Activated T-helper 1 cell treated with anti-CD3 and anti-CD28 coated beads, Interleukin-12 subunit alpha, Interleukin-12 subunit beta, Interleukin-2, Interleukin-4 antibody, amounts not matched to agents 30 ng/mL and 10 ng/mL and 1 ng/mL, durations not matched to agents 14 hours and 24 hours and 36 hours (primary cell): ENCODE data around the gene PRDX5. TPM values are rescaled to one million over a fixed set of nuclear protein-coding genes. Genes with fewer than 3 reads are reported as not detected.

ENCODE experiments used
- DNase-seq: peaks from one replicate; pipeline ENCODE4 v3.0.0; 2021; ENCODE audit warnings: low spot score
- H3K27ac Mint-ChIP-seq: one replicate; pipeline ENCODE4 v1.8.0; 2021; ENCODE audit warnings: mild to moderate bottlenecking, mixed read lengths
- H3K27me3 Mint-ChIP-seq: one replicate; pipeline ENCODE4 v1.8.0; 2022; ENCODE audit warnings: mild to moderate bottlenecking, moderate library complexity, mixed read lengths; ENCODE audit not compliant: insufficient read depth
- H3K36me3 Mint-ChIP-seq: one replicate; pipeline ENCODE4 v1.8.0; 2021; ENCODE audit warnings: low read depth, mixed read lengths
- H3K4me1 Mint-ChIP-seq: one replicate; pipeline ENCODE4 v1.8.0; 2021; ENCODE audit warnings: low read depth, mixed read lengths
- H3K4me3 Mint-ChIP-seq: one replicate; pipeline ENCODE4 v1.8.0; 2021; ENCODE audit warnings: mild to moderate bottlenecking, moderate library complexity, mixed read lengths
- H3K9me3 Mint-ChIP-seq: one replicate; pipeline ENCODE4 v1.8.0; 2021; ENCODE audit warnings: mixed read lengths
- intact Hi-C: fragments of 100-400 bp; cut with micrococcal nuclease; formaldehyde crosslinking; loops from one replicate; pipeline ENCODE4 v1.15.1; 2024
- total RNA-seq: library from RNA; stranded (reverse); gene quantifications from 2 replicates; pipeline ENCODE4 v1.2.3, GENCODE V29; 2022

PRDX5 gene
- total RNA-seq, 1 donor from 2014 or later = 100 TPM

GRCh38 chr11:64352995-64353714, 35.2 kb downstream of the PRDX5 start:
- H3K4me3 Mint-ChIP-seq = no peak overlapping the region
- intact Hi-C loops = no loop called here
- H3K27me3 Mint-ChIP-seq = no peaks in the 10 kb centered on the region
- no peak overlapping the region for H3K27ac Mint-ChIP-seq
- peaks cover 8% of the 10 kb centered on the region for H3K36me3 Mint-ChIP-seq
- DNase-seq = no peak
- H3K4me1 Mint-ChIP-seq = peaks cover 13% of the 10 kb centered on the region
- H3K9me3 Mint-ChIP-seq = no peaks in the 10 kb centered on the region

DNA sequence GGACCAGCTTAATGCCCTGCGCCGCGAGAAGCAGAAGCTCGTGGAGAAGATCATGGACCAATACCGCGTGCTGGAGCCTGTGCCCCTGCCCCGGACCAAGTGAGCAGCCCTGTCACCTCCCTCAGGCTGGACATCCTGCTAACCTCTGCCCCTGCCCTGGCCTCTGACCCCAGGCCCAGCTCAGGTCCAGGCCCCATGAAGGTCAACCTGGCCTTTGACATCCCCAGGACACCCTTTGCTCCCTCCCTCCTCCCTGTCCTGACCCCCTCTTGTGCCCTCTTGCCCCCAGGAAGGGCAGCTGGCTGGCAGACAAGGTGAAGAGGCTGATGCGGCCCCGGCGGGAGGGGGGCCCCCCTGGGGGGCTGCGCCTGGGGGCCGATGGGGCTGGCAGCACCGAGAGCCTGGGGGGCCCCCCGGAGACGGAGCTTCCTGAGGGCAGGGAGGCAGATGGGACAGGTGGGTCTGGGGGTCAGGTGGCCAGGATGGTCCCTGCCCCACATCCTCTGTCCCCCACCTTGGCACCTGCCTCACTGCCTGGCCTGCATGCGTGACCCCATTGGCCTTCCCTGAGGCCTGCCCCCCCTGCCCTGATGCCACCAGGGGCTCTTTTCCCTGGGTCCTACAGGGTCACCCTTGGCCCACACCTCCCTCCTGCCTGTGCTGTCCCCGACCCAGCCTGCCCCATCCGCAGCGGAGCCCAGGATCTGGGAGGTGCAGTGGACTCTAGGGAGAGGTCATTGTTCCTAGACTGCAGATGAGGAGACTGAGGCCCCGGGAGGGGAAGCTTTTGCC, 36.0 kb downstream of the PRDX5 start:
- Mint-ChIP-seq H3K36me3 (peaks cover 8% of the 10 kb centered on the region), H3K27me3 (no peaks in the 10 kb centered on the region), H3K27ac (no peak overlapping the region), H3K4me1 (peaks cover 13% of the 10 kb centered on the region), H3K9me3 (no peaks in the 10 kb centered on the region), H3K4me3 (no peak overlapping the region)
- intact Hi-C loops = no loop called here
- DNase-seq = no peak

GRCh38 chr11:64355078-64355940, 37.4 kb downstream of the PRDX5 start:
- Mint-ChIP-seq H3K36me3 (peaks cover 13% of the 10 kb centered on the region), H3K4me3 (no peak overlapping the region), H3K9me3 (no peaks in the 10 kb centered on the region), H3K27ac (no peak overlapping the region), H3K4me1 (peaks cover 23% of the 10 kb centered on the region), H3K27me3 (no peaks in the 10 kb centered on the region)
- DNase-seq = no peak
- intact Hi-C loops = loop anchor here (5.0 kb wide), 1 partner anchor 103 kb away; the partner anchor contains the start of gene PLCB3

GRCh38 chr11:64356498-64357411, 38.8 kb downstream of the PRDX5 start:
- Mint-ChIP-seq H3K36me3 (peaks cover 22% of the 10 kb centered on the region), H3K4me1 (peaks cover 30% of the 10 kb centered on the region), H3K27me3 (no peaks in the 10 kb centered on the region), H3K9me3 (no peaks in the 10 kb centered on the region), H3K27ac (no peak overlapping the region), H3K4me3 (peak overlapping the region; percentile 40)
- intact Hi-C loops = loop anchor here (5.0 kb wide), 1 partner anchor 104 kb away; the partner anchor contains the start of gene PLCB3
- no peak for DNase-seq

DNA sequence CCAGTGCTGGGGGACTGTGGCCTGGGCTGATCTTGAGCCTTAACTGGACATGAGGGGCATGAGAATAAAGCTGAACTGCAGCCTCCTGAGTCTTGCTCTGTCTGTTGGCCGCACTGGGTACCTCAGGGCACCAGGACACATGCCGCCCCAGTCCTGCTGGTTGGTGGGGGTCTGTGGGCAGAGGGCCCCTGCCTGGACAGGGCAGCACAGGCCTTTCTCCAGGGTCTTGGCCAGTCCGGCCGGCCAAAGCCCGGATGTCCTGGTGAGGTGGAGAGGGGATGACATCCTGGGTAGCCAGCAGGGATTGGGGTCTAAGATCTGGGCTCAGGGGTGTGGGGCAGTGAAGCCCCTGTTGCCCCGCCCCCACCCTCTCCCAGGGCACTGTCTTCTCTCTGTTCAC, 39.5 kb downstream of the PRDX5 start:
- intact Hi-C loops = loop anchor here (5.0 kb wide), 1 partner anchor 105 kb away; the partner anchor contains the start of gene PLCB3
- no peak for DNase-seq
- H3K9me3 Mint-ChIP-seq = no peaks in the 10 kb centered on the region
- no peaks in the 10 kb centered on the region for H3K27me3 Mint-ChIP-seq
- no peak overlapping the region for H3K4me3 Mint-ChIP-seq
- H3K4me1 Mint-ChIP-seq = peaks cover 30% of the 10 kb centered on the region
- peaks cover 27% of the 10 kb centered on the region for H3K36me3 Mint-ChIP-seq
- H3K27ac Mint-ChIP-seq = no peak overlapping the region

DNA sequence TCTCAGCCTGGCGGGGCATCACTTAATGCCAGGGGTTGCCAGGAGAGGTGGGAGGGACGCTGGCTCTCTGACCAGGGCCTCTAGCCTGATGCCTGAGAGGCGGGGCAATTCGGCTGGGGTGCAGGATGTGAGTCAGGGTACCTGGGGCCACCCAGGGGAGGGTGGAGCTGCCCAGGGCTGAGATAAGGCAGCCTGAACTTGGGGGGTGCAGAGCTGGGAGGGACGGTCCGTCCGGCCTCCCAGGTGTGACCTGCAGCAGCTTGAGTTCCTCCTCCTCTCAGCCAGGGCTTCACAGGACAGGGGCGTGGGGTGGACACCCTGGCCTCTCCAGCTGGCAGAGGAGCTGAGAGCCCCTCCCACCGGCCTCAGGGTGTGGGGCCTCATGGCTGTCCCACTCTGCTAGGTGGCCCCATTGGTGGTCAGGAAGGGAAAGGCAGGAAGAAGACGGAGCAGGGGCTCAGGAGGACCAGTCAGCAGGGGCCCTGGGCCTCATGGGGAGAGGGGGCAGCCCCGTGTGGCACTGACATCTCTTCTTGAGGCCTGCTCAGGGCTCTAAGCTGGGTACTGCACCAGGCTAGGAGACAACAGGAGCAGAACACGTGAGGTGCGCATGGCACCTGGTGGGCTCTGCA, 40.1 kb downstream of the PRDX5 start:
- peak; percentile 19 for DNase-seq
- peak overlapping the region; percentile 74 for H3K4me3 Mint-ChIP-seq
- H3K9me3 Mint-ChIP-seq = no peaks in the 10 kb centered on the region
- H3K27ac Mint-ChIP-seq = no peak overlapping the region
- intact Hi-C loops = loop anchor here (5.0 kb wide), 1 partner anchor 106 kb away; the partner anchor contains the start of gene PLCB3
- no peaks in the 10 kb centered on the region for H3K27me3 Mint-ChIP-seq
- peaks cover 30% of the 10 kb centered on the region for H3K4me1 Mint-ChIP-seq
- peaks cover 28% of the 10 kb centered on the region for H3K36me3 Mint-ChIP-seq

DNA sequence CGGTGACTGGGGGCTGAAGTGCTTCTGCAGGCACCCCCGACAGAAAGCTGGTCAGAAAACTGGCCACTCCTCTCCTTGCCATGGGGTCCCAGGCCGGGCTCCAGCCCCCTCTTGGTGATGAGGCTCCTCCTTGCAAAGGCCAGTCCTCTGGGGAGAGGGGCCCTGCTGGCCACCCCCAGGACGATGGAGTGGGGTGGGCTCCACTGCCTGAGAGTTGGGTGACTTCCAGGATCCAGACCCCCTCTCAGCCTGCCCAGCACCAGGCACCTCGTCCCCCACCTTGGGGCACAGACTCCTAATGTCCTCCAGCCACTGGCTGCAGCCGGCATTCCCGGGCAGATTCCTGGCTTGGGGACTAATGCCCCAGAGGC, 40.6 kb downstream of the PRDX5 start:
- no peak overlapping the region for H3K27ac Mint-ChIP-seq

GRCh38 chr11:64358907-64359711, 41.2 kb downstream of the PRDX5 start, which contains the start of gene RPS6KA4:
Gene RPS6KA4 (plus strand): TSS chr11:64359162. CDS start chr11:64359236, 74 bp downstream.
- intact Hi-C loops = loop anchor here (1.0 to 5.0 kb wide), 4 partner anchors 17 to 107 kb away; partner anchors contain the start of genes ESRRA, PLCB3 and TRMT112
- no peaks in the 10 kb centered on the region for H3K9me3 Mint-ChIP-seq
- H3K4me1 Mint-ChIP-seq = peaks cover 30% of the 10 kb centered on the region
- peak within 1 kb of the TSS; percentile 94 for H3K4me3 Mint-ChIP-seq
- H3K36me3 Mint-ChIP-seq = peaks cover 33% of the 10 kb centered on the region
- peak; percentile 52 for DNase-seq
- H3K27ac Mint-ChIP-seq = peak within 1 kb of the TSS; percentile 85
- H3K27me3 Mint-ChIP-seq = no peaks in the 10 kb centered on the region

More for the DNA sequence above, 40.6 kb downstream of the PRDX5 start:
- H3K36me3 Mint-ChIP-seq = peaks cover 30% of the 10 kb centered on the region
- peaks cover 30% of the 10 kb centered on the region for H3K4me1 Mint-ChIP-seq
- H3K27me3 Mint-ChIP-seq = no peaks in the 10 kb centered on the region
- intact Hi-C loops = loop anchor here (5.0 kb wide), 1 partner anchor 106 kb away; the partner anchor contains the start of gene PLCB3
- H3K4me3 Mint-ChIP-seq = peak overlapping the region; percentile 74
- no peaks in the 10 kb centered on the region for H3K9me3 Mint-ChIP-seq
- no peak for DNase-seq

- Mint-ChIP-seq H3K27ac (peak overlapping the region; percentile 85), H3K27me3 (no peaks in the 10 kb centered on the region), H3K4me1 (peaks cover 30% of the 10 kb centered on the region), H3K9me3 (no peaks in the 10 kb centered on the region), H3K36me3 (peaks cover 37% of the 10 kb centered on the region), H3K4me3 (peak overlapping the region; percentile 94)
- intact Hi-C loops = loop anchor here (1.0 to 5.0 kb wide), 4 partner anchors 18 to 108 kb away; partner anchors contain the start of genes ESRRA, PLCB3 and TRMT112
- no peak for DNase-seq
These were observed 42.0 kb downstream of the PRDX5 start for GRCh38 chr11:64359712-64360445.

DNA sequence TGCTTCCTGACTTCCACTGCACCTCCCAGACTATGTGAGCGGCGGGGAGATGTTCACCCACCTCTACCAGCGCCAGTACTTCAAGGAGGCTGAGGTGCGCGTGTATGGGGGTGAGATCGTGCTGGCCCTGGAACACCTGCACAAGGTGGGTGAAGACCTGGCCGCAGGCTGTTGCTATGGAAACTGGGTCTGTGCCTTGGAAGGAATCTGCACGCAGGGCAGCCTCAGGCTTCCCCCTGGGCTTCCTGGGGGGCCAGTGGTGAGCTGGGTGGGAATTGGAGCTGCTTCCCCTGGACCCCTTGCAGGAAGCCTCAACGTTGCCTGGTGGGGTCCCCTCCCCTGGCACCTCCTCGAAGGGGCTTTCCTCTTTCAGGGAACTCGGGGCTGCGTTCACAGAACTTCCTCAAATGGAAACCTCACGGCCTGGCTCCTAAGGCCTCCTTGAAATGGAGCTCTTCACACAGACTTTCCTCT, 42.6 kb downstream of the PRDX5 start:
- Mint-ChIP-seq H3K27me3 (no peaks in the 10 kb centered on the region), H3K27ac (peak overlapping the region; percentile 85), H3K9me3 (no peaks in the 10 kb centered on the region), H3K36me3 (peaks cover 39% of the 10 kb centered on the region), H3K4me1 (peaks cover 30% of the 10 kb centered on the region), H3K4me3 (peak overlapping the region; percentile 94)
- no peak for DNase-seq
- intact Hi-C loops = no loop called here
